GM10248 (cell line): Measurements from ENCODE around the gene UNK.

Source experiments
- CTCF ChIA-PET: fragments of 300-600 bp; sonication (Branson Sonifier 250); formaldehyde crosslinking; extraction: SDS; loops from one replicate; lab custom pipeline; 2021; ENCODE audit warnings: antibody characterized with exemption; lab: Yijun Ruan, JAX
- POLR2A ChIA-PET: fragments of 350-650 bp; sonication (Branson Sonifier 250); formaldehyde crosslinking; extraction: SDS; loops from one replicate; lab custom pipeline; 2020; ENCODE audit warnings: antibody characterized with exemption; lab: Yijun Ruan, JAX
- DNase-seq: peaks from one replicate; pipeline ENCODE4 v3.0.0; 2012; ENCODE audit errors: extremely low spot score
- CTCF ChIP-seq: IDR thresholded peaks from 2 replicates; pipeline ENCODE4 v1.5.1; 2012; ENCODE audit warnings: mild to moderate bottlenecking, low read depth; ENCODE audit errors: extremely low read depth, missing control alignments, control extremely low read depth

Gene UNK

GRCh38 chr17:75824666-75825065, 40.1 kb downstream of the UNK start:
- DNase-seq, result no peak
- ChIA-PET POLR2A (interaction anchor here (1.0 to 1.2 kb wide), 2 partner anchors 45 to 48 kb away, joined by 3 to 5 read pairs; no protein-coding TSS in a partner anchor), CTCF (interaction anchor here (1.2 to 11.5 kb wide), 10 partner anchors 9 to 192 kb away, joined by 3 to 135 read pairs (median 5); partner anchors contain the start of genes GALK1 and UNC13D)
- no peak for TF ChIP-seq CTCF

- no peak for DNase-seq
- ChIA-PET CTCF (interaction anchor here (1.2 to 11.5 kb wide), 11 partner anchors 9 to 193 kb away, joined by 3 to 135 read pairs (median 12); partner anchors contain the start of genes GALK1 and UNC13D), POLR2A (interaction anchor here (1.0 to 1.2 kb wide), 2 partner anchors 45 to 49 kb away, joined by 3 to 5 read pairs; no protein-coding TSS in a partner anchor)
- TF ChIP-seq CTCF, result no peak
Measured at GRCh38 chr17:75825149-75825552, 40.5 kb downstream of the UNK start.

GRCh38 chr17:75825748-75826370, 41.3 kb downstream of the UNK start:
- ChIA-PET POLR2A (interaction anchor here (0.5 to 1.4 kb wide), 4 partner anchors 9 to 48 kb away, joined by 4 to 6 read pairs (median 5); no protein-coding TSS in a partner anchor), CTCF (interaction anchor here (1.2 to 11.5 kb wide), 17 partner anchors 10 to 193 kb away, joined by 3 to 135 read pairs (median 12); partner anchors contain the start of genes GALK1, UNC13D, UNK and WBP2)
- TF ChIP-seq CTCF, result no peak
- no peak for DNase-seq

- no peak for DNase-seq
- CTCF ChIA-PET, result interaction anchor here (1.1 to 11.5 kb wide), 18 partner anchors 9 to 193 kb away, joined by 3 to 135 read pairs (median 10); partner anchors contain the start of genes GALK1, SMIM5, UNC13D and UNK
- no peak for TF ChIP-seq CTCF
- POLR2A ChIA-PET, result interaction anchor here (0.6 to 1.4 kb wide), 6 partner anchors 10 to 50 kb away, joined by 3 to 5 read pairs (median 4); no protein-coding TSS in a partner anchor
Measured at GRCh38 chr17:75826561-75827307, 42.1 kb downstream of the UNK start.

GRCh38 chr17:75827308-75828075, 42.9 kb downstream of the UNK start:
- DNase-seq, result peak; percentile 89
- TF ChIP-seq CTCF, result peak; percentile 72
- ChIA-PET POLR2A (interaction anchor here (0.6 to 1.2 kb wide), 4 partner anchors 18 to 51 kb away, joined by 3 to 5 read pairs (median 4); no protein-coding TSS in a partner anchor), CTCF (interaction anchor here (1.1 to 11.5 kb wide), 20 partner anchors 8 to 194 kb away, joined by 3 to 135 read pairs (median 10); partner anchors contain the start of genes GALK1, SMIM5, UNC13D and UNK)
